HEK293 (cell line): ENCODE data around the gene ITGB6.

Source experiments
- CTCF ChIA-PET: fragments of 350-600 bp; formaldehyde crosslinking; extraction: SDS; loops from one replicate; lab custom pipeline; 2021; ENCODE audit warnings: antibody characterized with exemption; lab: Yijun Ruan, JAX
- POLR2A ChIA-PET: fragments of 300-600 bp; formaldehyde crosslinking; extraction: SDS; loops from one replicate; lab custom pipeline; 2020; ENCODE audit warnings: antibody characterized with exemption, inconsistent platforms; lab: Yijun Ruan, JAX
- H3K27ac ChIP-seq: fragments of 200-500 bp; sonication (Bioruptor generic); 2 replicates; pipeline ENCODE4 v1.5.1; 2014; ENCODE audit warnings: low read depth, low read length, control low read depth, inconsistent platforms; ENCODE audit errors: extremely low read depth
- H3K36me3 ChIP-seq, 2 experiments: fragments of 200-500 bp in 1 of 2; sonication (Bioruptor generic) in 1 of 2; 1 replicate in 1 of 2; 2 replicates in 1 of 2; pipeline ENCODE4 v1.5.1; 2014 to 2017; ENCODE audit warnings: inconsistent platforms in 2 of 2, low read length in 2 of 2; ENCODE audit not compliant: control insufficient read depth in 2 of 2, insufficient read depth in 1 of 2
- H3K4me1 ChIP-seq: fragments of 200-500 bp; sonication (Bioruptor generic); 2 replicates; pipeline ENCODE4 v1.5.1; 2014; ENCODE audit warnings: mild to moderate bottlenecking, low read length, inconsistent platforms; ENCODE audit not compliant: control insufficient read depth, insufficient read depth
- H3K4me3 ChIP-seq: 2 replicates; pipeline ENCODE4 v1.5.1; 2011; ENCODE audit warnings: low read depth, mild to moderate bottlenecking, control low read depth, low read length, moderate library complexity
- H3K9me3 ChIP-seq: fragments of 200-500 bp; sonication (Bioruptor generic); 2 replicates; pipeline ENCODE4 v1.5.1; 2014; ENCODE audit warnings: low read depth, low read length, inconsistent platforms; ENCODE audit not compliant: control insufficient read depth, insufficient read depth
- AEBP2 ChIP-seq: fragments of 450-650 bp; formaldehyde crosslinking; IDR thresholded peaks from 2 replicates; pipeline ENCODE4 v1.5.1; 2016; ENCODE audit warnings: missing biosample characterization, missing genetic modification characterization, borderline replicate concordance
- ATF2 ChIP-seq: fragments of 450-650 bp; formaldehyde crosslinking; IDR thresholded peaks from 2 replicates; pipeline ENCODE4 v1.5.1; 2016; ENCODE audit warnings: missing biosample characterization, missing genetic modification characterization, low read depth
- HIC1 ChIP-seq: fragments of 450-650 bp; formaldehyde crosslinking; IDR thresholded peaks from 2 replicates; pipeline ENCODE4 v1.5.1; 2016; ENCODE audit warnings: missing biosample characterization, missing genetic modification characterization
- KLF9 ChIP-seq: fragments of 450-650 bp; formaldehyde crosslinking; IDR thresholded peaks from 2 replicates; pipeline ENCODE4 v1.5.1; 2016; ENCODE audit warnings: missing biosample characterization, missing genetic modification characterization, low read depth
- PRDM6 ChIP-seq: fragments of 450-650 bp; formaldehyde crosslinking; IDR thresholded peaks from 2 replicates; pipeline ENCODE4 v1.5.1; 2017; ENCODE audit warnings: missing biosample characterization, missing genetic modification characterization
- WT1 ChIP-seq: fragments of 450-650 bp; formaldehyde crosslinking; IDR thresholded peaks from 2 replicates; pipeline ENCODE4 v1.5.1; 2016; ENCODE audit warnings: missing biosample characterization, missing genetic modification characterization
- ZBTB26 ChIP-seq: fragments of 450-650 bp; formaldehyde crosslinking; optimal IDR thresholded peaks from 2 replicates; pipeline ENCODE3; 2016; ENCODE audit warnings: missing biosample characterization, mild to moderate bottlenecking, missing genetic modification characterization
- ZNF132 ChIP-seq: fragments of 450-650 bp; formaldehyde crosslinking; IDR thresholded peaks from 2 replicates; pipeline ENCODE4 v1.5.1; 2017; ENCODE audit warnings: missing biosample characterization, missing genetic modification characterization, borderline replicate concordance
- ZNF157 ChIP-seq: fragments of 450-650 bp; formaldehyde crosslinking; IDR thresholded peaks from 2 replicates; pipeline ENCODE4 v1.5.1; 2016; ENCODE audit warnings: missing biosample characterization, missing genetic modification characterization
- ZNF2 ChIP-seq: fragments of 450-650 bp; formaldehyde crosslinking; IDR thresholded peaks from 2 replicates; pipeline ENCODE4 v1.5.1; 2016; ENCODE audit warnings: missing biosample characterization, missing genetic modification characterization
- ZNF521 ChIP-seq: fragments of 450-650 bp; formaldehyde crosslinking; IDR thresholded peaks from 2 replicates; pipeline ENCODE4 v1.5.1; 2017; ENCODE audit warnings: missing biosample characterization, mild to moderate bottlenecking, missing genetic modification characterization
- TF ChIP-seq, protein P1 (sequence below): fragments of 450-650 bp; formaldehyde crosslinking; IDR thresholded peaks from 2 replicates; pipeline ENCODE4 v1.5.1; 2016; ENCODE audit warnings: missing biosample characterization, missing genetic modification characterization
- TF ChIP-seq, protein P2 (sequence below): fragments of 450-650 bp; formaldehyde crosslinking; IDR thresholded peaks from 2 replicates; pipeline ENCODE4 v1.5.1; 2016; ENCODE audit warnings: missing biosample characterization, missing genetic modification characterization
- TF ChIP-seq, protein P3 (sequence below): fragments of 450-650 bp; formaldehyde crosslinking; conservative IDR thresholded peaks from 2 replicates; pipeline ENCODE4 v1.5.1; 2016; ENCODE audit warnings: low read depth, missing biosample characterization, missing genetic modification characterization
- TF ChIP-seq, protein P4 (sequence below): fragments of 450-650 bp; formaldehyde crosslinking; IDR thresholded peaks from 2 replicates; pipeline ENCODE4 v1.5.1; 2016; ENCODE audit warnings: missing biosample characterization, missing genetic modification characterization

ITGB6 gene

DNA sequence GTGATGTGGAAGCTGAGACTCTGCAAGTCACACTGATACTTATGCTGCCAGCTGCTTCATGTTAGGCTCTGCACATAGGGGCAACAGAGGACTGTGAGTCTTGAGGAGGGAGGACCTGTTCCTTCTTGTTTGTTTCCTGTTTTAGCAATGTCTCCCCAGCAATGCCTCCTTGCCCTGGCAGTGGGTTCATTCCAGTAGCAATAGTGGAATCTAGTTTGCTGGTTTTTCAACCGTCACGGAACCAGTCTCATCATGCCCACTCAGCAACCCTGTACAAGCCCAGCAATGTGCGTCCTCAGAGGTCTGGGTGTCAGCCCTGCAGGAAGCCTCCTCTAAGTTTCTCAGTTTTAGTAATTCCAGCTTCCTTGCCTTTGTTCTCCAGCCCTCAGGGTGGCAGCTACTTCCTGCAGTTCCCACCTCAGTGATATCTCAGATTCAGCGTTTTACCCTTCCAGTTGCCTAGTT is 20.5 kb upstream of the ITGB6 start (continued):
- TF ChIP-seq PRDM6 (tag by site-specific recombination) (no peak), KLF9 (tag by site-specific recombination) (no peak), ZNF2 (tag by site-specific recombination) (no peak), AEBP2 (tag by site-specific recombination) (no peak)
- TF ChIP-seq, protein P1, sequence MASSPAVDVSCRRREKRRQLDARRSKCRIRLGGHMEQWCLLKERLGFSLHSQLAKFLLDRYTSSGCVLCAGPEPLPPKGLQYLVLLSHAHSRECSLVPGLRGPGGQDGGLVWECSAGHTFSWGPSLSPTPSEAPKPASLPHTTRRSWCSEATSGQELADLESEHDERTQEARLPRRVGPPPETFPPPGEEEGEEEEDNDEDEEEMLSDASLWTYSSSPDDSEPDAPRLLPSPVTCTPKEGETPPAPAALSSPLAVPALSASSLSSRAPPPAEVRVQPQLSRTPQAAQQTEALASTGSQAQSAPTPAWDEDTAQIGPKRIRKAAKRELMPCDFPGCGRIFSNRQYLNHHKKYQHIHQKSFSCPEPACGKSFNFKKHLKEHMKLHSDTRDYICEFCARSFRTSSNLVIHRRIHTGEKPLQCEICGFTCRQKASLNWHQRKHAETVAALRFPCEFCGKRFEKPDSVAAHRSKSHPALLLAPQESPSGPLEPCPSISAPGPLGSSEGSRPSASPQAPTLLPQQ (tag by site-specific recombination): no peak

DNA sequence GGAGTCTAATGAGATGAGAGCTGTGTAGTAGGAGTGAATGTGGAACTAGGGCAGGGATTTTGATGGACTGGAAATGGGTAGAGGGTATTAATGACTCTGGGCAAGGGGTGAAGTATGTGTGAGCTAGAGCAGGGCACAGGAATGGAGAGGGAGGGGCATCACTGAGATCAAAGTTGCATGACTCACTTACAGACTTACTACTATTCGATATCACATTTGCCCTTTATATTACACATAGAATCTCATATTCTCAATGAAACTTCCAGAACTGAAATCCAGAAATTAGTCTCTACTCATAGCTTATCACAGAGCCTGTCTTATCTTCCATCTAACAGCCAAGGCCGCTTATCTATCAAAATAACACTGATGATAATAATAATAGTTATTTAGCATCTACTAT is 20.0 kb upstream of the ITGB6 start:
- H3K9me3 ChIP-seq: no peaks in the 10 kb centered on the region
- no peak overlapping the region for H3K27ac ChIP-seq
- ChIA-PET CTCF (interaction anchor here (0.6 to 1.5 kb wide), 3 partner anchors 9 to 99 kb away, joined by 3 to 6 read pairs (median 4); no protein-coding TSS in a partner anchor), POLR2A (no interaction called here)
- H3K4me3 ChIP-seq: no peak overlapping the region
- peaks cover 3% of the 10 kb centered on the region; the same call in 1 of the 2 replicates for H3K4me1 ChIP-seq
- H3K36me3 ChIP-seq: no peaks in the 10 kb centered on the region
- TF ChIP-seq, protein P2, sequence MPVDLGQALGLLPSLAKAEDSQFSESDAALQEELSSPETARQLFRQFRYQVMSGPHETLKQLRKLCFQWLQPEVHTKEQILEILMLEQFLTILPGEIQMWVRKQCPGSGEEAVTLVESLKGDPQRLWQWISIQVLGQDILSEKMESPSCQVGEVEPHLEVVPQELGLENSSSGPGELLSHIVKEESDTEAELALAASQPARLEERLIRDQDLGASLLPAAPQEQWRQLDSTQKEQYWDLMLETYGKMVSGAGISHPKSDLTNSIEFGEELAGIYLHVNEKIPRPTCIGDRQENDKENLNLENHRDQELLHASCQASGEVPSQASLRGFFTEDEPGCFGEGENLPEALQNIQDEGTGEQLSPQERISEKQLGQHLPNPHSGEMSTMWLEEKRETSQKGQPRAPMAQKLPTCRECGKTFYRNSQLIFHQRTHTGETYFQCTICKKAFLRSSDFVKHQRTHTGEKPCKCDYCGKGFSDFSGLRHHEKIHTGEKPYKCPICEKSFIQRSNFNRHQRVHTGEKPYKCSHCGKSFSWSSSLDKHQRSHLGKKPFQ (tag by site-specific recombination): no peak
- no peak for TF ChIP-seq ATF2
- no peak for TF ChIP-seq ZNF157 (tag by site-specific recombination)
- no peak for TF ChIP-seq ZBTB26 (tag by site-specific recombination)
- TF ChIP-seq, protein P3, sequence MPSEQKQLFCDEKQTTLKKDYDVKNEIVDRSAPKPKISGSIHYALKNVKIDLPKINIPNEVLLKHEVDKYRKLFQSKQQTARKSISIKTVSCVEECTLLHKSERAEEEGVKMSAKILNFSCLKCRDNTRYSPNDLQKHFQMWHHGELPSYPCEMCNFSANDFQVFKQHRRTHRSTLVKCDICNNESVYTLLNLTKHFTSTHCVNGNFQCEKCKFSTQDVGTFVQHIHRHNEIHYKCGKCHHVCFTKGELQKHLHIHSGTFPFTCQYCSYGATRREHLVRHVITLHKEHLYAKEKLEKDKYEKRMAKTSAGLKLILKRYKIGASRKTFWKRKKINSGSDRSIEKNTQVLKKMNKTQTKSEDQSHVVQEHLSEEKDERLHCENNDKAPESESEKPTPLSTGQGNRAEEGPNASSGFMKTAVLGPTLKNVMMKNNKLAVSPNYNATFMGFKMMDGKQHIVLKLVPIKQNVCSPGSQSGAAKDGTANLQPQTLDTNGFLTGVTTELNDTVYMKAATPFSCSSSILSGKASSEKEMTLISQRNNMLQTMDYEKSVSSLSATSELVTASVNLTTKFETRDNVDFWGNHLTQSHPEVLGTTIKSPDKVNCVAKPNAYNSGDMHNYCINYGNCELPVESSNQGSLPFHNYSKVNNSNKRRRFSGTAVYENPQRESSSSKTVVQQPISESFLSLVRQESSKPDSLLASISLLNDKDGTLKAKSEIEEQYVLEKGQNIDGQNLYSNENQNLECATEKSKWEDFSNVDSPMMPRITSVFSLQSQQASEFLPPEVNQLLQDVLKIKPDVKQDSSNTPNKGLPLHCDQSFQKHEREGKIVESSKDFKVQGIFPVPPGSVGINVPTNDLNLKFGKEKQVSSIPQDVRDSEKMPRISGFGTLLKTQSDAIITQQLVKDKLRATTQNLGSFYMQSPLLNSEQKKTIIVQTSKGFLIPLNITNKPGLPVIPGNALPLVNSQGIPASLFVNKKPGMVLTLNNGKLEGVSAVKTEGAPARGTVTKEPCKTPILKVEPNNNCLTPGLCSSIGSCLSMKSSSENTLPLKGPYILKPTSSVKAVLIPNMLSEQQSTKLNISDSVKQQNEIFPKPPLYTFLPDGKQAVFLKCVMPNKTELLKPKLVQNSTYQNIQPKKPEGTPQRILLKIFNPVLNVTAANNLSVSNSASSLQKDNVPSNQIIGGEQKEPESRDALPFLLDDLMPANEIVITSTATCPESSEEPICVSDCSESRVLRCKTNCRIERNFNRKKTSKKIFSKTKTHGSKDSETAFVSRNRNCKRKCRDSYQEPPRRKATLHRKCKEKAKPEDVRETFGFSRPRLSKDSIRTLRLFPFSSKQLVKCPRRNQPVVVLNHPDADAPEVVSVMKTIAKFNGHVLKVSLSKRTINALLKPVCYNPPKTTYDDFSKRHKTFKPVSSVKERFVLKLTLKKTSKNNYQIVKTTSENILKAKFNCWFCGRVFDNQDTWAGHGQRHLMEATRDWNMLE: no peak
- TF ChIP-seq, protein P4, sequence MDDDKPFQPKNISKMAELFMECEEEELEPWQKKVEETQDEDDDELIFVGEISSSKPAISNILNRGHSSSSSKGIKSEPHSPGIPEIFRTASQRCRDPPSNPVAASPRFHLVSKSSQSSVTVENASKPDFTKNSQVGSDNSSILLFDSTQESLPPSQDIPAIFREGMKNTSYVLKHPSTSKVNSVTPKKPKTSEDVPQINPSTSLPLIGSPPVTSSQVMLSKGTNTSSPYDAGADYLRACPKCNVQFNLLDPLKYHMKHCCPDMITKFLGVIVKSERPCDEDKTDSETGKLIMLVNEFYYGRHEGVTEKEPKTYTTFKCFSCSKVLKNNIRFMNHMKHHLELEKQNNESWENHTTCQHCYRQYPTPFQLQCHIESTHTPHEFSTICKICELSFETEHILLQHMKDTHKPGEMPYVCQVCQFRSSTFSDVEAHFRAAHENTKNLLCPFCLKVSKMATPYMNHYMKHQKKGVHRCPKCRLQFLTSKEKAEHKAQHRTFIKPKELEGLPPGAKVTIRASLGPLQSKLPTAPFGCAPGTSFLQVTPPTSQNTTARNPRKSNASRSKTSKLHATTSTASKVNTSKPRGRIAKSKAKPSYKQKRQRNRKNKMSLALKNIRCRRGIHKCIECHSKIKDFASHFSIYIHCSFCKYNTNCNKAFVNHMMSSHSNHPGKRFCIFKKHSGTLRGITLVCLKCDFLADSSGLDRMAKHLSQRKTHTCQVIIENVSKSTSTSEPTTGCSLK (tag by site-specific recombination): no peak
- no peak for TF ChIP-seq HIC1 (tag by site-specific recombination)
- no peak for TF ChIP-seq ZNF521
- TF ChIP-seq WT1 (tag by site-specific recombination): no peak
- no peak for TF ChIP-seq ZNF132 (tag by site-specific recombination)
